ENCODE results near the gene GPC6. TPM values are rescaled to one million over a fixed set of nuclear protein-coding genes. Genes with fewer than 3 reads are reported as not detected.

Gene GPC6
- total RNA-seq, 1 donor from 2014 or later, result 13.8 TPM

DNA sequence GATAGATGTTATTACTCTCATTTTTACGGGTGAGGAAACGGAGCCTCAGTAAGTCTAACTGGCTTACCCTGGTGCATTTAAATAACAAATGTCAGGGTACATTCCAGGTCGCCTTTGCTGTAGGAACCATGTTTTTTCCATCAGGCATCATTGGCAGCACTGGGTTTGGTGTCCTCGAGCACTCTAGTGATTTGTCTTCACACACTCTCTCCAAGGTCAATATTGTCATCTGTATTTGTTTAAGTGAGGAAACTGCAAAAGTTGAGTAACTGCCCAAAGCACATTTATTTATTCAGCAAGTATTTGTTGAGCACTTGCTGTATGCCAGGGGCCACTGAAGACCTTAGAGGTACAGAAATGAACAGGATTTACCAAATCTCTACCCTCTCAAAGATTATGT, 1174.3 kb downstream of the GPC6 start:
- H3K27ac ChIP-seq, result no peak overlapping the region
- intact Hi-C loops (cut with DNase I), result no loop called here
- H3K27me3 ChIP-seq, result no peaks in the 10 kb centered on the region

DNA sequence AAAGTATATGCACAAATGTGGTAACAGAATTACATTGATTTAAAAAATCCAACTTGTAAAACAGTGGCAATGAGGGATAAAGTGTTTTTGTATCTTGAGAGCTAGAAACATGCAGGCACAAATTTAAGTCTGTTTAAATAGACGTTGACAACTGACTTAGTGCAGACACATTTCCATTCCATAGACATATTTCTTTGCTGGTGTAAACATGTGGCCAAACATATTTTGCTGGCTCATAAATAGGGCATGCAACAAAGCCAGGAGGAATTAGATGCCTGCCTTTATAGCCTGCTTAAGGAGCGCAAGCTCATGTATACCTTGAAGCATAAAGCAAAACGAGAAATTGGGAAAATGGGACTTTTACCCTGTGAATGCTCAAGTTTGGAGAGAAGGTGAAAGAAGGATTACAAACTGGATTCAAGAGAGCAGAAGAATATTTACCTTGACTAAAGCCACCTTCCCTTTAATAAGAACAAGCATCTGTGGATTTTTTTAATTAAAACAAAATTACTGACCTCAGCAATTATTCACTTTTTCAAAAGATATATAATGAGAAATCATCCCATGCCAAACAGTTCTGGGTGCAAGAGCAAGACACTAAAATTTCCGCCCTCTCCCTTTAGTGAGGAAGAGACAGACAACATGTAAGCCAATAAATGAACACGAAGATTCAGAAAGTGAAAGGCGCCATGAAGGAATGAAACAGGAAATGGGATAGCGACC, 1181.9 kb downstream of the GPC6 start:
- no peak for TF ChIP-seq POLR2AphosphoS5 (IDR thresholded peaks at IDR 0.05; ENCODE audit: insufficient read depth in 1 of 2, low read depth in 1 of 2)
- no peak for TF ChIP-seq POLR2A (IDR thresholded peaks at IDR 0.05)
- TF ChIP-seq, protein P1, sequence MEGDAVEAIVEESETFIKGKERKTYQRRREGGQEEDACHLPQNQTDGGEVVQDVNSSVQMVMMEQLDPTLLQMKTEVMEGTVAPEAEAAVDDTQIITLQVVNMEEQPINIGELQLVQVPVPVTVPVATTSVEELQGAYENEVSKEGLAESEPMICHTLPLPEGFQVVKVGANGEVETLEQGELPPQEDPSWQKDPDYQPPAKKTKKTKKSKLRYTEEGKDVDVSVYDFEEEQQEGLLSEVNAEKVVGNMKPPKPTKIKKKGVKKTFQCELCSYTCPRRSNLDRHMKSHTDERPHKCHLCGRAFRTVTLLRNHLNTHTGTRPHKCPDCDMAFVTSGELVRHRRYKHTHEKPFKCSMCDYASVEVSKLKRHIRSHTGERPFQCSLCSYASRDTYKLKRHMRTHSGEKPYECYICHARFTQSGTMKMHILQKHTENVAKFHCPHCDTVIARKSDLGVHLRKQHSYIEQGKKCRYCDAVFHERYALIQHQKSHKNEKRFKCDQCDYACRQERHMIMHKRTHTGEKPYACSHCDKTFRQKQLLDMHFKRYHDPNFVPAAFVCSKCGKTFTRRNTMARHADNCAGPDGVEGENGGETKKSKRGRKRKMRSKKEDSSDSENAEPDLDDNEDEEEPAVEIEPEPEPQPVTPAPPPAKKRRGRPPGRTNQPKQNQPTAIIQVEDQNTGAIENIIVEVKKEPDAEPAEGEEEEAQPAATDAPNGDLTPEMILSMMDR (IDR thresholded peaks at IDR 0.05), result no peak
- H3K4me3 ChIP-seq, result no peak overlapping the region
- H3K36me3 ChIP-seq, result no peaks in the 10 kb centered on the region
- H3K9me3 ChIP-seq, result no peaks in the 10 kb centered on the region
- intact Hi-C loops (cut with DNase I), result no loop called here
- no peaks in the 10 kb centered on the region for H3K27me3 ChIP-seq
- no peak overlapping the region for H3K27ac ChIP-seq
- H3K4me1 ChIP-seq, result no peaks in the 10 kb centered on the region
- DNase-seq (ENCODE audit: extremely low spot score in 2 of 2), result no peak

More for the DNA sequence above, 1174.3 kb downstream of the GPC6 start:
- no peaks in the 10 kb centered on the region for H3K4me1 ChIP-seq
- TF ChIP-seq, protein P1 (IDR thresholded peaks at IDR 0.05), result no peak
- TF ChIP-seq POLR2AphosphoS5 (IDR thresholded peaks at IDR 0.05; ENCODE audit: insufficient read depth in 1 of 2, low read depth in 1 of 2) (no peak), POLR2A (IDR thresholded peaks at IDR 0.05) (no peak)
- no peak overlapping the region for H3K4me3 ChIP-seq
- DNase-seq (ENCODE audit: extremely low spot score in 2 of 2), result no peak
- H3K36me3 ChIP-seq, result no peaks in the 10 kb centered on the region
- H3K9me3 ChIP-seq, result no peaks in the 10 kb centered on the region

DNA sequence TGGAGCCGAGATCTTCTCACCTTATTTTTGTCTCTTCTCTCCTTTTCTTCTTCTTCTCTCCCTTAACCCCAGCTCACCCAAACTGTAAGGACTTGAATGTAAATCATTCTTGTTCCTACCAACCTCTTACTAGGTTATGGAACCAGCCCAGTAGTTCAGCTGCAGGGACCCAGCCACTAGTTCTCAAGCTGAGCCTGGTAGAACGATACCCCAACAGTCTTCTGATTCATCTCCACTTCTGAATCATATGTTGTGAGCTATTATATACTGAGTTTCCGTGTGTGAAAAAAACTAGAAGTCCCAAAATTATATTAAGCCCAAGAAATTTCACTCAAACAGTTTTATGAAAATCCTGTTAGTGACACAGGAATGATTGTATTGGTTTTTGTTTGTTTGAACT, 1185.1 kb downstream of the GPC6 start:
- no peaks in the 10 kb centered on the region for H3K36me3 ChIP-seq
- intact Hi-C loops (cut with DNase I), result no loop called here
- no peaks in the 10 kb centered on the region for H3K27me3 ChIP-seq
- DNase-seq (ENCODE audit: extremely low spot score in 2 of 2), result no peak
- H3K9me3 ChIP-seq, result no peaks in the 10 kb centered on the region
- H3K4me1 ChIP-seq, result peaks cover 6% of the 10 kb centered on the region
- TF ChIP-seq POLR2AphosphoS5 (IDR thresholded peaks at IDR 0.05; ENCODE audit: insufficient read depth in 1 of 2, low read depth in 1 of 2) (no peak), POLR2A (IDR thresholded peaks at IDR 0.05) (no peak)
- TF ChIP-seq, protein P1 (IDR thresholded peaks at IDR 0.05), result no peak
- no peak overlapping the region for H3K4me3 ChIP-seq
- H3K27ac ChIP-seq, result no peak overlapping the region

DNA sequence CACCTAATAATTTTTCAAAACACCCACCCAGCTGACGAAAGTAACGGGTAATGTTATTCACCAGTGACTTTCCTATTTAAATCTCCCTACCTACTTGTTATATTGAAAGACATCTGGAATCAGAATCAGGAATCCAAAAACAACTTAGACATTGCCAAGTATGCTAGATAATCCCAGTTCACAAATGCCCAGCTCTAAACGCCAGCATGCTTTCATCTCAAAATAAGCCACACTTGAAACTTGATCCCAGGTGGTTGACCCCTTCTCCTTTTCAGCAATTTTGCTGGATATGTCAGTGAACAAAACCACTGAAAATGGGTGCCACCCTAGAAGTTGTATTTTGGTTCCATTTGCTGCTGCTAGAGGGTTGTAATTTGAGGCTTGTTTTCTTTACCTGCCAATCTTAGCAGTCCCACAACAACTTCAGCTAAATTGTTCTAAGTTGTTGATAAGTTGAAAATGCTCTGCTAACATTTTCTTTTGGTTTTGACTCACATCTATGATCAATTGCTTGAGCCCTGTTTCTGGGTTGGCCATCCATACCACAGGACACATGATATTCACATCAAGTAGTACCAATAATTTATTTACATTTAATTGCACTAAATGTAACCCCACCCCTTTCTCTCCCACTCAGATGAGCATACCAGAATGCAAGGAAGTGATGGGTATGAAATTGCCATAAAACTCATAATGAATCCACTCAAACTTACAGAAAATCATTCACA, 1186.4 kb downstream of the GPC6 start:
- DNase-seq (ENCODE audit: extremely low spot score in 2 of 2), result no peak
- TF ChIP-seq POLR2AphosphoS5 (IDR thresholded peaks at IDR 0.05; ENCODE audit: insufficient read depth in 1 of 2, low read depth in 1 of 2) (no peak), POLR2A (IDR thresholded peaks at IDR 0.05) (no peak)
- TF ChIP-seq, protein P1 (IDR thresholded peaks at IDR 0.05), result no peak
- Histone ChIP-seq H3K4me1 (peaks cover 6% of the 10 kb centered on the region), H3K27ac (no peak overlapping the region), H3K9me3 (no peaks in the 10 kb centered on the region), H3K27me3 (no peaks in the 10 kb centered on the region), H3K4me3 (no peak overlapping the region), H3K36me3 (no peaks in the 10 kb centered on the region)
- intact Hi-C loops (cut with DNase I), result no loop called here

DNA sequence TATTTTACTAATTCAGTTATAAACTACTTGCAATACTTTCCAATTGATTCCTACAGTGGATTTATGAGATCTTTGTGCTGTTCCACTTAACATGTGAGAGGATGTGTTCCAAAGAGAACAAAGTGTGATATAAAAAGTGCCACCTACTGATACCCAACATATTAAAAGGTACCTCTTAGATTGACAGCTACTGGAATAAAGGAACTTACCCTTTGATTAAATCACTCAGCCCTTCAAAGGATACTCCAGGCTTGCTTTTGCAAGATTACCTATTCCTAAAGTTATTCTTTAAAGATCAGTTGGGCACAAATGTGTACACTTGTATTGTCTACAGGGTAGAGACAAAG, 1187.0 kb downstream of the GPC6 start:
- H3K9me3 ChIP-seq, result no peaks in the 10 kb centered on the region
- no peak overlapping the region for H3K4me3 ChIP-seq
- H3K27me3 ChIP-seq, result no peaks in the 10 kb centered on the region
- H3K36me3 ChIP-seq, result no peaks in the 10 kb centered on the region
- DNase-seq (ENCODE audit: extremely low spot score in 2 of 2), result no peak
- no peak for TF ChIP-seq POLR2AphosphoS5 (IDR thresholded peaks at IDR 0.05; ENCODE audit: insufficient read depth in 1 of 2, low read depth in 1 of 2)
- TF ChIP-seq POLR2A (IDR thresholded peaks at IDR 0.05), result no peak
- TF ChIP-seq, protein P1 (IDR thresholded peaks at IDR 0.05), result no peak
- H3K4me1 ChIP-seq, result peaks cover 6% of the 10 kb centered on the region
- intact Hi-C loops (cut with DNase I), result no loop called here
- H3K27ac ChIP-seq, result no peak overlapping the region

All from vagina (tissue), 2 donors.